HFFc6 (cell line): Measurements from ENCODE around the gene APOA5. TPM values are rescaled to one million over a fixed set of nuclear protein-coding genes. Genes with fewer than 3 reads are reported as not detected.
"Not testable (repeated sequence)": the region's sequence is repeated elsewhere in the genome, so short reads cannot be mapped to it uniquely, and the experiment has no call there.

Experiments
- DNase-seq: peaks from one replicate; pipeline ENCODE4 v3.0.0-alpha.2; 2018
- H3K27ac Mint-ChIP-seq: 2 replicates; pipeline ENCODE4 v1.8.0; 2020; ENCODE audit warnings: mild to moderate bottlenecking, mixed read lengths
- H3K27me3 Mint-ChIP-seq: 2 replicates; pipeline ENCODE4 v1.8.0; 2021; ENCODE audit warnings: mild to moderate bottlenecking, moderate library complexity, mixed read lengths; ENCODE audit not compliant: insufficient read depth
- H3K36me3 Mint-ChIP-seq: 2 replicates; pipeline ENCODE4 v1.8.0; 2021; ENCODE audit warnings: low read depth, mixed read lengths
- H3K4me1 Mint-ChIP-seq: 2 replicates; pipeline ENCODE4 v1.8.0; 2020; ENCODE audit warnings: low read depth, mixed read lengths
- H3K4me3 Mint-ChIP-seq: 2 replicates; pipeline ENCODE4 v1.8.0; 2020; ENCODE audit warnings: mild to moderate bottlenecking, moderate library complexity, mixed read lengths
- H3K9me3 Mint-ChIP-seq: 2 replicates; pipeline ENCODE4 v1.8.0; 2020; ENCODE audit warnings: mild to moderate bottlenecking, mixed read lengths
- total RNA-seq, 6 experiments: library from RNA; stranded (reverse); fragmentation: NEBNext Ultra II Directional; extraction: Animal tissue kit (Norgen Biotek cat#: 25700); gene quantifications; 2 replicates in 1 of 6; 3 replicates in 5 of 6; pipeline ENCODE4 v1.2.3, GENCODE V29; 2021
- TF ChIP-seq, protein P1 (sequence below): fragments of 200-600 bp; sonication (generic); IDR thresholded peaks from 2 replicates; pipeline ENCODE4 v1.5.0; 2021; ENCODE audit warnings: antibody characterized with exemption, mild to moderate bottlenecking

The APOA5 gene
- total RNA-seq, 6 experiments from 2014 or later = not detected

DNA sequence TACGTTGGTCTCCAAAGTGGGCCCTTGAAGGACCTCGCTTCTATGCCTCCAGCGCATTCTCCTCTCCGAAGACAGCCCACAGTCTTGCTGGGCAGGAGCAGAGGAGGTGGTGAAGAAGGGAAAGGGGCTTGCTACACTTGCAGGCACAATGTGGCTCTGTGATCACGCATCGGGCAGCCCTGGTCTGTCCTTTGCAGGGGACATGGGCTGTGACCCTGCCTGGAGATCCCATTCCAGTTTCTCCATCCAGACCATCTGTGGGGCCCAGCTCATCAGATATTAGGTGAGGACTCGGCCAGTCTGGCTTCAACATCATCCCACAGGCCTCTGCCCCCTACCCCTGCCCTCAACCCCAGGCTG is 44.9 kb upstream of the APOA5 start:
- no peak for DNase-seq
- TF ChIP-seq, protein P1, sequence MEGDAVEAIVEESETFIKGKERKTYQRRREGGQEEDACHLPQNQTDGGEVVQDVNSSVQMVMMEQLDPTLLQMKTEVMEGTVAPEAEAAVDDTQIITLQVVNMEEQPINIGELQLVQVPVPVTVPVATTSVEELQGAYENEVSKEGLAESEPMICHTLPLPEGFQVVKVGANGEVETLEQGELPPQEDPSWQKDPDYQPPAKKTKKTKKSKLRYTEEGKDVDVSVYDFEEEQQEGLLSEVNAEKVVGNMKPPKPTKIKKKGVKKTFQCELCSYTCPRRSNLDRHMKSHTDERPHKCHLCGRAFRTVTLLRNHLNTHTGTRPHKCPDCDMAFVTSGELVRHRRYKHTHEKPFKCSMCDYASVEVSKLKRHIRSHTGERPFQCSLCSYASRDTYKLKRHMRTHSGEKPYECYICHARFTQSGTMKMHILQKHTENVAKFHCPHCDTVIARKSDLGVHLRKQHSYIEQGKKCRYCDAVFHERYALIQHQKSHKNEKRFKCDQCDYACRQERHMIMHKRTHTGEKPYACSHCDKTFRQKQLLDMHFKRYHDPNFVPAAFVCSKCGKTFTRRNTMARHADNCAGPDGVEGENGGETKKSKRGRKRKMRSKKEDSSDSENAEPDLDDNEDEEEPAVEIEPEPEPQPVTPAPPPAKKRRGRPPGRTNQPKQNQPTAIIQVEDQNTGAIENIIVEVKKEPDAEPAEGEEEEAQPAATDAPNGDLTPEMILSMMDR = no peak
- Mint-ChIP-seq H3K4me3 (no peak overlapping the region), H3K36me3 (no peaks in the 10 kb centered on the region), H3K9me3 (no peaks in the 10 kb centered on the region), H3K4me1 (peaks cover 10% of the 10 kb centered on the region), H3K27me3 (peaks cover 9% of the 10 kb centered on the region), H3K27ac (no peak overlapping the region)

DNA sequence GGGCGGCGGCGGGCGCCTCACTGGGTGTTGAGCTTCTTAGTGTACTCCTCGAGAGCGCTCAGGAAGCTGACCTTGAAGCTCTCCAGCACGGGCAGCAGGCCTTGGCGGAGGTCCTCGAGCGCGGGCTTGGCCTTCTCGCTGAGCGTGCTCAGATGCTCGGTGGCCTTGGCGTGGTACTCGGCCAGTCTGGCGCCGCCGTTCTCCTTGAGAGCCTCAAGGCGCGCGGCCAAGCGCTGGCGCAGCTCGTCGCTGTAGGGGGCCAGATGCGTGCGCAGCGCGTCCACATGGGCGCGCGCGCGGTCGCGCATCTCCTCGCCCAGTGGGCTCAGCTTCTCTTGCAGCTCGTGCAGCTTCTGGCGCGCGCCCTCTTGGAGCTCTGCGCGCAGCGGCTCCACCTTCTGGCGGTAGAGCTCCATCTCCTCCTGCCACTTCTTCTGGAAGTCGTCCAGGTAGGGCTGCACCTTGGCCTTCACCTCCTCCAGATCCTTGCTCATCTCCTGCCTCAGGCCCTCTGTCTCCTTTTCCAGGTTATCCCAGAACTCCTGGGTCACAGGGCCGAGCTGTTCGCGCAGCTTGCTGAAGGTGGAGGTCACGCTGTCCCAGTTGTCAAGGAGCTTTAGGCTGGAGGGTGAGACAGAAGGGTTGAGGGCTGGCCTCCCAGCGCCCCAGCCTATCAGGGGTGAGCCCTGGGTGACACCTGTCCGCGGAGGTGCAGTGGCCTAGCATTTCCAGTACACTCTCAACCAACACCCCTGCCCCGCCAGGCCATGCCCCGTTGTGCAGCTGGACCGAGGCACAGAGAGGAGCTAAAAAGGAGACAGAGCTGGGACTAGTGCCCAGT is 44.3 kb upstream of the APOA5 start:
- TF ChIP-seq, protein P1 = peak; percentile 81
- Mint-ChIP-seq H3K9me3 (no peaks in the 10 kb centered on the region), H3K36me3 (no peaks in the 10 kb centered on the region), H3K4me1 (peaks cover 10% of the 10 kb centered on the region), H3K27ac (peak overlapping the region; percentile 65; the same call in 1 of the 2 replicates), H3K27me3 (peaks cover 9% of the 10 kb centered on the region), H3K4me3 (peak overlapping the region; percentile 53; the same call in 1 of the 2 replicates)
- peak; percentile 90 for DNase-seq

DNA sequence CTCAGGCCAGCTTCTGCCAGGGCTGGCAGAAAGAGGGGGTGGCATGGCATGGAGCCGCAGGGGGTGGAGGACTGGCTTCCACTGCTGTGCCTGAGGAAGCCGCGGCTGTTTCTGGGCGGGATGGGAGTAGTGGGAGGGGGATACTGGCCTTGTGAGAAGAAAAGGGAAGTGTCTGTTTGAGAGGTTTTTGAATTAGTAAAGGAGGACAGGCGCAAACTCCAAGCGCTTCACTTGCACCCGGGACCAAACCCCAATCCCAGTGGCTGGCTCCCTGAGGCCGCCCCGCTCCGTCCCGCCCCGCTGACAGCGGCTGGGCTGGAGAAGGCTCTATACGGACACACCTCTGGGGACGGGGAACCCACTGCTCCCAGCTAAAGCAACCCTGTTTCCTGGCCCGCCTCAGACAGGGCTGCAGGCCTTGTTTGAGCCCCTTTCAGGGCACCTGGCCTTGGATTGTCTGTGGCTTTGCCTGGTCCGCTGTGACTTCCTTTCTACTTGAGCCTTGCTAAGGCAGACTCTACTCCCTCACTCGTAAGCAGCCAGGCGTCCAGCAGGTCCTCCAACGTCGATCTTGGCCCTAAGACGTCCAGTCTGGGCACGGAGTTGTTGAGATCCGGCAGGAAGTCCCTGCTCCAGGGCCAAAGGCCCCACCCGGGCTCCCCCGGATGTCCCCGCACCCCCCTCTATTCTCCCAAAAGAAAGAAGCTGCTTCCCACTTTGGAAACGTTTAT is 43.5 kb upstream of the APOA5 start:
- Mint-ChIP-seq H3K36me3 (no peaks in the 10 kb centered on the region), H3K4me3 (peak overlapping the region; percentile 19; the same call in 1 of the 2 replicates), H3K9me3 (no peaks in the 10 kb centered on the region), H3K4me1 (peaks cover 10% of the 10 kb centered on the region), H3K27me3 (peaks cover 9% of the 10 kb centered on the region), H3K27ac (no peak overlapping the region)
- no peak for DNase-seq
- TF ChIP-seq, protein P1 = no peak

DNA sequence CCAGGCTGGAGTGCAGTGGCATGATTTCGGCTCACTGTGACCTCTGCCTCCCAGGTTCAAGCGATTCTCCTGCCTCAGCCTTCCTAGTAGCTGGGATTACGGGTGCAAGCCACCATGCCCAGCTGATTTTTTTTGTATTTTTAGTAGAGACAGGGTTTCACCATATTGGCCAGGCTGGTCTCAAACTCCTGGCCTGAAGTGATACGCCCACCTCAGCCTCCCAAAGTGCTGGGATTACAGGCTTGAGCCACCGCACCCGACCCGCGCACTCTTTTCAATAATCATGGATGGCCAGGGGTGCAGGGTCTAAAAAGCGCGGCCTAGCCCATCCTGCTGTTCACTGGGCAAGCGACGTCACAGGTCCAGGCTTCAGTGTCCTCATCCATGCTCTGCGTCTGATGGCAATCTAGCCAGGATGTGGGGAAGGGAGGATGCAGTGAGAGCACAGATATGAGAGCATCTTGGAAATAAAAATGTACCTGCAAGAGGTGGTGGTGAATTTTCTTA is 42.9 kb upstream of the APOA5 start:
- not testable (repeated sequence) for H3K36me3 Mint-ChIP-seq, H3K27ac Mint-ChIP-seq, DNase-seq, H3K9me3 Mint-ChIP-seq
- H3K4me3 Mint-ChIP-seq = peak overlapping the region; percentile 19; the same call in 1 of the 2 replicates
- peaks cover 10% of the 10 kb centered on the region for H3K4me1 Mint-ChIP-seq
- peaks cover 11% of the 10 kb centered on the region for H3K27me3 Mint-ChIP-seq

DNA sequence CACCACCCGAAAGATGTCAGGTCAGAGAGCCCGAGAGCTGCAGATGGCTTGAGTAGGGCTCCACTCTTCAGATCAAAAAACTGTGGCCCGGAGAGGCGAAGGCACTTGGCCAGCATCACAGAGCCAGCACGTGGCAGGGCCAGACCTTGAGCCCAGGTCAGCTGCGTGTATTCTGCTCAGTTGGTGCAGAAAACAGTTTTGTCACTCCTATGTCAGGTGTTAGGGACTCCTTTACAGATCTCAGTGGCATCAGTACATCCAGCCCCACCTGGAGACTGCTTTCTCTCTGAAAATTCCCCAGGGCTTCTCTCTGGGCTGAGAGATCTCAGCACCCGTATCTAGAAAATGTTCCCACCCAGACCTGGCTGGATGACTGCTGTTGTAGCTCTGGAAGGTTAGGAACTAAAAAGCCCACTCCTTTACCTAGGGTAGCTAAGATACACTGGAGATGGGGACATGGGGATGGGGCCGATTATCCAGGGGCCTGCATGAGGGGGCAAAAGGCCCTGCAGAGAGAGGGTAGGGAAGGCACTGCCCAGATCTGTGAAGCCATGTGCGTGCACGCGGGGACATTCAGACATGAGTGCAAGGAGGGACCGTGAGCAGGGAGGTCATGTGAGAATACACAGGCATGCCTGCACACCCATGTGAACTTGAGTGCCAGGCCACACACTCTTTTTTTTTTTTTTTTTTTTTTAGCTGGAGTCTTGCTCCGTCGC is 42.3 kb upstream of the APOA5 start:
- Mint-ChIP-seq H3K36me3 (no peaks in the 10 kb centered on the region), H3K4me1 (peaks cover 10% of the 10 kb centered on the region), H3K9me3 (no peaks in the 10 kb centered on the region), H3K27ac (no peak overlapping the region), H3K4me3 (no peak overlapping the region), H3K27me3 (peaks cover 11% of the 10 kb centered on the region)
- no peak for DNase-seq
- TF ChIP-seq, protein P1 = no peak
